Heart right ventricle (tissue), 16 donors: Measurements from ENCODE around the gene SALL1. TPM values are rescaled to one million over a fixed set of nuclear protein-coding genes. Genes with fewer than 3 reads are reported as not detected.

Experiments used
- ATAC-seq, 8 donors: fragments of 200-7000 bp; cut with Tn5 transposase; one replicate each; pipeline ENCODE4 v1.9.1; 2020; ENCODE audit warnings: mild to moderate bottlenecking in 8 of 8, moderate library complexity in 8 of 8, moderate number of reproducible peaks in 1 of 8
- DNase-seq, 2 donors: peaks; one replicate each; pipeline ENCODE4 v3.0.0-alpha.2; 2020
- H3K27ac ChIP-seq, 10 donors: fragments of 200-600 bp; sonication (generic) in 2 of 10; one replicate each; pipeline versions ENCODE4 v1.5.0 to v1.8.0; 2020 to 2022; ENCODE audit warnings: mild to moderate bottlenecking in 3 of 10
- H3K27me3 ChIP-seq, 7 donors: fragments of 200-600 bp; one replicate each; pipeline ENCODE4 v1.8.0; 2021 to 2022; ENCODE audit warnings: mild to moderate bottlenecking in 2 of 7
- H3K36me3 ChIP-seq, 9 donors: fragments of 200-600 bp; sonication (generic) in 1 of 9; one replicate each; pipeline versions ENCODE4 v1.5.0 to v1.8.0; 2020 to 2022; ENCODE audit warnings: mild to moderate bottlenecking in 2 of 9
- H3K4me1 ChIP-seq, 9 donors: fragments of 200-600 bp; sonication (generic) in 1 of 9; one replicate each; pipeline versions ENCODE4 v1.5.0 to v1.8.0; 2020 to 2022; ENCODE audit warnings: mild to moderate bottlenecking in 4 of 9
- H3K4me3 ChIP-seq, 10 donors: fragments of 200-600 bp; sonication (generic) in 2 of 10; one replicate each; pipeline versions ENCODE4 v1.5.0 to v1.8.0; 2020 to 2022; ENCODE audit warnings: mild to moderate bottlenecking in 7 of 10, moderate library complexity in 2 of 10
- H3K9me3 ChIP-seq, 11 donors: fragments of 200-600 bp in 10 of 11; sonication (generic) in 2 of 11; one replicate each; pipeline versions ENCODE4 v1.5.0 to v1.8.0; 2013 to 2022; ENCODE audit warnings: mild to moderate bottlenecking in 2 of 11, control low read depth in 1 of 11, moderate library complexity in 1 of 11
- CTCF ChIP-seq, 9 donors: fragments of 200-600 bp; sonication (generic) in 2 of 9; IDR thresholded peaks; one replicate each; pipeline versions ENCODE4 v1.5.0 to v1.8.0; 2021 to 2022; ENCODE audit warnings: antibody characterized with exemption in 9 of 9, mild to moderate bottlenecking in 5 of 9, moderate library complexity in 1 of 9
- WGBS, 2 donors: extraction: QIAGEN DNeasy Blood & Tissue Kit; methylation state at CpG; one replicate each; pipeline ENCODE4 v1.1.7; 2013; ENCODE audit warnings: inconsistent platforms in 1 of 2; 5-methylcytosine and 5-hydroxymethylcytosine counted together
- intact Hi-C, 10 donors: fragments of 100-400 bp; cut with DNase I; formaldehyde crosslinking; loops; one replicate each; pipeline versions ENCODE4 v1.11.1 to v1.14.2; 2022
- polyA plus RNA-seq, 2 donors: library from polyadenylated mRNA; stranded (reverse); fragments of 200-250 nt; gene quantifications; one replicate each; pipeline ENCODE4 v1.2.3, GENCODE V29; 2013
- total RNA-seq, 10 donors: library from RNA; stranded (reverse); fragmentation: NEBNext Ultra II Directional in 3 of 10; extraction: Animal tissue kit (Norgen Biotek cat#: 25700) in 3 of 10; gene quantifications; one replicate each; pipeline versions ENCODE4 v1.2.1 to v1.2.4, GENCODE V29; 2021 to 2023
- donor health status: Arrhythmogenic right ventricular cardiomyopathy.
- donor health status: ischemic (EF 13 %, LVEDD 7.1; RV severe dilation, severe dysfunction).
- donor health status: healthy with polysubstance abuse.
- donor health status: DM: no; HTN: yes; CAD: no.
- donor health status: DM: no; HTN: no; CAD: no.
- donor health status: ischemic (EF 25% LVEDD 6.9; RV normal size, moderate dysfunction).
- donor health status: ischemic (EF 25% LVEDD 5.7; RV mildly dilated, moderate dysfunction).
- donor health status: healthy.
- donor health status: DM: yes; HTN: yes; CAD: no.
- donor health status: Ischemic cardiomyopathy.
- donor health status: ischemic (EF 35%, LVEDD 5.7; RV mildly dilated, moderate dysfunction).
- donor health status: nonischemic (EF 11% LVEDD 7.7; RV severe dilation, severe dysfunction).
- donor health status: DM: yes; HTN: yes; CAD: no.
- donor health status: PGD.
- donor health status: ischemic (EF 29% LVEDD 5.4; RV normal size, mild dysfunction).
- donor health status: nonischemic (EF 23%, LVEDD 6.1; RV moderate dilation, normal function).

Gene SALL1
- total and polyA plus RNA-seq, 12 donors: 0.05 to 2.0 (median 0.32) TPM; not detected in 1

- TF ChIP-seq CTCF (IDR thresholded peaks at IDR 0.05): no peak
- H3K9me3 ChIP-seq: no peaks in the 10 kb centered on the region
- H3K4me3 ChIP-seq: no peak overlapping the region
- WGBS, 2 donors: 67 to 76% methylated on average over 1 of the region's 1 CpG
- no peaks in the 10 kb centered on the region for H3K36me3 ChIP-seq
- no peak overlapping the region for H3K27ac ChIP-seq
- no peak for ATAC-seq
- DNase-seq: no peak
- H3K4me1 ChIP-seq: no peaks in the 10 kb centered on the region
- H3K27me3 ChIP-seq: peaks cover 0 to 78% (median 68%) of the 10 kb centered on the region in 7 donors
- intact Hi-C loops: loop anchor here in 1 of 10 donors (10.0 kb wide), 1 partner anchor 611 kb away; no protein-coding TSS in a partner anchor
These were observed 6.9 kb downstream of the SALL1 start for GRCh38 chr16:51144203-51144602.

DNA sequence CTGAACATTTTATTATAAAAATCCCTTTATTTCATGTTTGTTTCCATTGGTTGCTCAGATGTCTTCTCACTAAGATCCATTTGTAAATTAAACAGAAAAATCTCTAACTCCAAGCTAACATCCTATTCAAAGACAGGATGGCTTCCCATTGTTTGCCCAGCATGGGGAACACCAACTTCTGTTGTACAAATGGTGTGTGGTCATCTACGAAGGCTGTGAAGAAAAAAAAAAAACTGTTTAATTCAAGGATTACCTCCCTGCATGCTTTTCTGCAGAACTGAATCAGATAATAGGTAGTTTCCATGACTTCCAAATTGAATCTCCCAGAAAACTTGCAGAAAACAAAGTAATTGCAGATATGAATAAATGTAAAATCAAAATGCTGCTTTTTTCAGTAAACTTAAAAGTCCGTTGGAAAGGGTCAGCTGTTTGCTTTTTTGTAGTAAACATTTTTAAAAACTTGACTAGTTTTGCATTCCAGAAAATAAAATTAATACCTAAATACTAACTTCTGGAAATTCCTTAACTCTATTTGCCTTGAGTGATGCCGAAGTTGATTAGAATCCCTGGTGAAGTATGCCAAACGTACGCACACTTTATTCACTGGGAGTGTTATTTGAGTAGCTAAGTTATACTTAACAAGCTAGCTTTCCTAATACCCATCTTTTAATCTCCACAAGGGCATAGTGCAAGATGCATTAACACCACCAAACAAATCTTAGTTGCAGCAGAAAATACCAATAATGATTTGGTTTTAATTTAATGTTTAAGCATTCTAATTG is 7.7 kb downstream of the SALL1 start:
- Histone ChIP-seq H3K36me3 (no peaks in the 10 kb centered on the region), H3K4me1 (no peaks in the 10 kb centered on the region), H3K9me3 (no peaks in the 10 kb centered on the region), H3K4me3 (no peak overlapping the region), H3K27me3 (peaks cover 0 to 74% (median 60%) of the 10 kb centered on the region in 7 donors), H3K27ac (no peak overlapping the region)
- 66 to 67% methylated on average over 5 of the region's 5 CpGs for WGBS, 2 donors
- intact Hi-C loops: loop anchor here in 1 of 10 donors (10.0 kb wide), 1 partner anchor 611 kb away; no protein-coding TSS in a partner anchor
- DNase-seq (no peak), ATAC-seq (no peak)
- no peak for TF ChIP-seq CTCF (IDR thresholded peaks at IDR 0.05)

DNA sequence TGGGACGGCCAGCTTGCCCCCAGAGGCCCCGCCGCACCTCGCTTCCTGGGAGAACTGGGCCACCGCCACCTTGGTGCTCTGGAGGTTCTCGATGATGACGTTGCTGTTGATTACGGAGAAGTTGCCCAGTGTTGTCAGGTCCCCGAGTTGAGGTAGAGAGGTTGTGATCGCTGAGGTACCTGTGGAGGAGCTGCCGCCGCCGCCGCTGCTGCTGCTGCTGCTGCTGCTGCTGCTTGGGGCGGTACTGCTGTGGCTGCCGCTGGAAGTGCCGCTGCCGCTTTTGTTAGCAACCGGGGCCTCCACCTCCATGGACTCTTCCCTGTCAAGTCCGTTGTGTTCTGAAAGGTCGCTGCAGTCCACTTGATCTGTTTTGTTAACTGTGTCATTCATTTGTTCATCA is 9.5 kb downstream of the SALL1 start:
- Histone ChIP-seq H3K9me3 (no peaks in the 10 kb centered on the region), H3K27me3 (peaks cover 0 to 69% (median 43%) of the 10 kb centered on the region in 7 donors), H3K36me3 (no peaks in the 10 kb centered on the region), H3K4me3 (no peak overlapping the region), H3K4me1 (no peaks in the 10 kb centered on the region), H3K27ac (no peak overlapping the region)
- ATAC-seq (no peak), DNase-seq (no peak)
- WGBS, 2 donors: 89 to 91% methylated on average over 21 of the region's 21 CpGs
- TF ChIP-seq CTCF (IDR thresholded peaks at IDR 0.05): no peak
- intact Hi-C loops: loop anchor here in 1 of 10 donors (10.0 kb wide), 1 partner anchor 613 kb away; no protein-coding TSS in a partner anchor

DNA sequence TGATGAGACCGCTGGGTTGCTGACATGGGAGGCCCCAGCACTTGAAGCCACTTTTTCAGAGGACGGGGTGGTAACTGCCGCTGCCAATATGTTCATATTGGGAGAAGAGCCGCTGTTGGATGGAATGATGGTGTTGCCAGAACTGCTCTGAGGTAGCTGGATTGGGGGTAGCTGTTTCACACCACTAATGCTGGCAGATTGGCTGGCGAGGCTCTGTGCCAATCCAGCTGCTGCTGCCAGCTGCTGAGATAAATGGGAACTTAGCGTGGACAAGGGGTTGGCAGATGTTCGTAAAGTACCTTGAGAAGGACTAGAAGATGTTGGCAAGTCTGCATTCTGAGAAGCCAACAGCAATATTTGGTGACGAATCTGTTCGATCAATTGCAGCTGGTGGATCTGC is 10.0 kb downstream of the SALL1 start:
- Histone ChIP-seq H3K4me3 (no peak overlapping the region), H3K9me3 (no peaks in the 10 kb centered on the region), H3K36me3 (no peaks in the 10 kb centered on the region), H3K27ac (no peak overlapping the region), H3K4me1 (no peaks in the 10 kb centered on the region), H3K27me3 (peaks cover 0 to 67% (median 43%) of the 10 kb centered on the region in 7 donors)
- ATAC-seq (no peak), DNase-seq (no peak)
- WGBS, 2 donors: 90 to 92% methylated on average over 9 of the region's 9 CpGs
- TF ChIP-seq CTCF (IDR thresholded peaks at IDR 0.05): no peak
- intact Hi-C loops: loop anchor here in 1 of 10 donors (10.0 kb wide), 1 partner anchor 614 kb away; no protein-coding TSS in a partner anchor
